Skin epidermis (tissue), 12 donors: ENCODE measurements around the gene TMEM221.
A peak's percentile ranks its signal among the peaks of the same experiment; 100 is the strongest.

Source experiments
- H3K27ac ChIP-seq, 21 experiments: fragments of 200-600 bp; sonication (generic) in 11 of 21; one replicate each; pipeline ENCODE4 v1.5.0; 2020; ENCODE audit warnings: mild to moderate bottlenecking in 3 of 21, inconsistent platforms in 2 of 21, moderate library complexity in 2 of 21
- H3K4me3 ChIP-seq, 7 experiments: fragments of 200-600 bp; sonication (generic) in 2 of 7; one replicate each; pipeline ENCODE4 v1.5.0; 2020; ENCODE audit warnings: inconsistent platforms in 2 of 7, mild to moderate bottlenecking in 2 of 7, moderate library complexity in 1 of 7

The TMEM221 gene

DNA sequence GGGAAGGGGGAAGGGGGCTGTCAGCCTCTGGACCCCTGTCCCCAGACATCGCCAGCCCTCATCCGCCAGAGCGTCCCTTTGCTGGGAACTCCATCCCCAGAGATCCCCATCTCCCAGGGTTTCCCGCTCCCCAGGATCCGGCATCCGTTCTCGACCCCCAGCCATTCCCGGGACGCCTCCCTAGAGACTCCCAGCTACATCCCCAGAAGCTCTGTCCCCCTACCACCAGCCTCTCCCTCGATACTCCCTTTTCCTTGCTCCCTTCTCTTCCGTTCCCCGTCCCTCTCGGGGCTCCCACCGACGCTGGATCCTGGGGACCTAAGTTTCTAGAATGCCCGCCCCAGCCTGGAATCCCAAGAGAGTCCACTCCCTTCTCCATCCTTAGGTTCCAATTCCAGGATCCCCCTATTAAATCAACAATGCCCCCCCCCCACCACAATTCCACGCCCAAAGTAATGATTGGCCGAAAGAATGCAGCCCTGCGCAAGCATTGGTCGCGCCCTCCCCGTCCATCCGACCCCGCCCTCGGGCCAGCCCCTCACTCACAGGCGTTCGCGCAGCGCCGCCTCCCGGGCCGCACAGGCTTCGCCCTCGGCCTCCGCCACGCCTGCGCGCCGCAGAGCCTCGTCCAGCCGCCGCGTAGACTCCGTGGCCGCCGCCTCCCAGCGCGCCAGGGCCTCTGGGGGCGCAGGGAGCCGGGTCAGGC, 57.6 kb downstream of the TMEM221 start:
- Histone ChIP-seq H3K4me3 (peak overlapping the region; percentile 20 to 52 (median 35)), H3K27ac (peak overlapping the region in 11 of 21 experiments; percentile 9 to 69 (median 25))

DNA sequence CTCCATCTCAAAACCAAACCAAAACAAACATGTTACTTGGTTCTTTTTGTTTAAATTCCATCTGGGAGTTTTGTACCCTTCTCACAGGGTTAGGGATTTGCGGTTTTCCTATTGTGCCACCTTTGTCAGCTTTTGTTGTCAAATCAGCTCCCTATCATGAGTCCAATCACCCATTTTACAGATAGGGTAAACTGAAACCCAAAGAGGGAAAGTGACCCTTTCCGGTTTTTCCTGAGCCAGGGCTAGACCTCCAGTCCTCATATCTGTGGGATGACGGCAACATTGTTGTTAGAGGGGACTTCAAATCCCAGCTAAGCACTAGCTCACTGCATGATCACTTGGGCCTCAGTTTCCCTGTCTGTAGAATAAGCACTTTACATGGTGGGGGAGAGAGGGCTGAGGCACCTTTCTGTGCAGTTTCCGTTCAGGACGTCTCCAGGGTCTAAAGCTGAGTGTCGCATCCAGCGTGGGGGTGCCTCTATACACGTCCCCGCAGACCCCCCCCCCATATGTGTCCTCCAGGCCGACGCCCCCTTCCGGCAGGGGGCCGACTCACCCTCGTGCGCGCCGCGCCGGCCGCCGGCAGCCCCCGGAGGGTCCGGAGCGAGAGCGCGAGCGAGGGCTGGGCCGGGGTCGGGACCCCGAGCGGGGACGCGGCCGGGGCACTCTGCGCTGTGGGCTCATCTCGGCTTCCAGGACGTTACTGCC, 58.4 kb downstream of the TMEM221 start:
- peak overlapping the region in 7 of 21 experiments; percentile 17 to 69 (median 42) for H3K27ac ChIP-seq
- H3K4me3 ChIP-seq, result peak overlapping the region; percentile 20 to 52 (median 35)

DNA sequence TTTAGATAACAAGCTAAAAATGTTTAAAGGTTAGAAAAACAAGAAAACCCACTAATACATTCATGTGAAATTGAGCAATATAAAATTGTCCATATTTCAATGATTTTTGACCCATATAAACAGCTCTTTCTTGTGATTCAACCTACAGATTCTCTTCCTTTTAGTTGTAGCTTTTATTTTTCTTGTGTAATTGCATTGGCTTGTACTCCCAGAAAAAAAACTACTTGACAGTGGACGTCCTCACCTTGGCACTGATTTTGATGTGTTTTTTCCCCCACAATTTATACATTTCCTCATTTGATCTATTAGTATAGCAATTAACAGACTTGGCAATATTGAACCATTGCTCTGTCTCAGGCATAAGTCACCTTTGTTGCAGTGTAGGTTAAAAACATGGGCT, 59.2 kb downstream of the TMEM221 start:
- Histone ChIP-seq H3K4me3 (no peak overlapping the region), H3K27ac (no peak overlapping the region)

DNA sequence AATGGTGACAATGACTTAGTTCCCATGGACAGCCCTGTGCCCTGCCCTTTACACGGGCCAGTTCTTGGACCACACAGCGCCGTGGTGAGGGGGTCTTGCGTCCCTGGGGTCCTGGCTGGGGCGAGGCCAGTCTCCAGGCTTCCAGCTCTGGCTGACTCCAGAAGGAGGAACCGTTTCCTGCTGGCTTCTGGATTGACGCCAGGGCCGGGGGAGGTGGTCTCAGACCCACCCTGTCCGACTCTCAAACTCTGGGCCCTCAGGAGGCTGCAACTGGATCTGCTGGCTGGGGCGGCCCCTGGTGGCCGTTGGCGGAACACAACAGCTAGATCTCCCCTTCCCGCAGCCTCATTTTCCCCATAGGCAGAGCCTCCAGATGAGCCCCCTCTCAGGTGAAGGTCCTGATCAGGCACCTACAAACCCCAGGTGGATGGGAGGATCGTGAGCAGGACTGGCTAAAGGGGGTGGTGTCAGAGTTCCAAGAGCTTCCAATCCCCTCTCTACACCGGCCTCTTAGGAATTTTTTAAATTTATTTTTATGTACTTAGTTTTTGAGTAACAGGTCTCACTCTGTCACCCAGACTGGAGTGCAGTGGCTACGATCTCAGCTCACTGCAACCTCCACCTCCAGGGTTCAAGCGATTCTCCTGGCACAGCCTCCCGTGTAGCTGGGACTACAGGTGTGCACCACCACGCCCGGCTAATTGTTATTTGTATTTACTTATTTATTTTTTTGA, 62.4 kb downstream of the TMEM221 start:
- Histone ChIP-seq H3K27ac (no peak overlapping the region), H3K4me3 (no peak overlapping the region)
